Endothelial cell of umbilical vein (primary cell): ENCODE data around the gene DBF4B. TPM values are rescaled to one million over a fixed set of nuclear protein-coding genes. Genes with fewer than 3 reads are reported as not detected.

Experiments used
- BruUV-seq: library from RNA; stranded (reverse); fragments of 400-500 nt; replicated peaks from 2 replicates; lab custom pipeline; 2021; lab: Mats Ljungman, UMichigan
- CTCF ChIA-PET: fragments of 300-600, 350-600 bp; sonication (Branson Sonifier 250); formaldehyde crosslinking; loops from one replicate; lab custom pipeline; 2021; ENCODE audit warnings: antibody characterized with exemption, inconsistent platforms; lab: Charles Lee
- POLR2A ChIA-PET: fragments of 300-600, 350-600 bp; sonication (Branson Sonifier 250); formaldehyde crosslinking; loops from one replicate; lab custom pipeline; 2021; ENCODE audit warnings: antibody characterized with exemption, inconsistent platforms; lab: Charles Lee
- DNase-seq: peaks from one replicate; pipeline ENCODE4 v3.0.0-alpha.2; 2011; ENCODE audit warnings: low read depth, low spot score
- FAIRE-seq: peaks from 2 replicates; lab custom pipeline; 2011; peaks lifted over from hg19 to GRCh38; lab: Jason Lieb, UNC
- H2AFZ ChIP-seq: 2 replicates; pipeline ENCODE4 v1.6.0; 2012; ENCODE audit warnings: low read depth, low read length, control low read depth, inconsistent platforms
- H3K27ac ChIP-seq: 2 replicates; pipeline ENCODE4 v1.5.1; 2011; ENCODE audit warnings: low read depth, mild to moderate bottlenecking, control low read depth, low read length, moderate library complexity; ENCODE audit not compliant: insufficient read depth
- H3K27me3 ChIP-seq, 2 experiments: 2 replicates each; pipeline versions ENCODE4 v1.6.0 to v1.6.1; 2011; ENCODE audit warnings: low read length in 2 of 2, mixed read lengths in 1 of 2; ENCODE audit not compliant: control insufficient read depth in 2 of 2, insufficient read depth in 2 of 2
- H3K36me3 ChIP-seq, 2 experiments: 2 replicates in 1 of 2; 3 replicates in 1 of 2; pipeline ENCODE4 v1.5.1; 2011; ENCODE audit warnings: low read length in 2 of 2, mild to moderate bottlenecking in 1 of 2, moderate library complexity in 1 of 2; ENCODE audit not compliant: control insufficient read depth in 2 of 2, insufficient read depth in 2 of 2; ENCODE audit errors: extremely low read depth in 1 of 2
- H3K4me1 ChIP-seq: 3 replicates; pipeline ENCODE4 v1.5.1; 2011; ENCODE audit warnings: mild to moderate bottlenecking, low read length; ENCODE audit not compliant: control insufficient read depth, insufficient read depth; ENCODE audit errors: extremely low read depth
- H3K4me2 ChIP-seq: 2 replicates; pipeline ENCODE4 v1.6.1; 2011; ENCODE audit warnings: low read length, control low read depth, mixed read lengths; ENCODE audit not compliant: insufficient read depth
- H3K4me3 ChIP-seq, 3 experiments: fragments of 200-600 bp in 1 of 3; sonication (generic), shearing (Covaris generic) in 1 of 3; replicated peaks in 1 of 3; 2 replicates each; pipeline ENCODE4 v1.5.1; 2011 to 2016; ENCODE audit warnings: control low read depth in 3 of 3, low read length in 3 of 3, mild to moderate bottlenecking in 2 of 3, inconsistent platforms in 1 of 3, low read depth in 1 of 3, moderate library complexity in 1 of 3; ENCODE audit not compliant: insufficient read depth in 1 of 3
- H3K79me2 ChIP-seq: 2 replicates; pipeline ENCODE4 v1.6.0; 2012; ENCODE audit warnings: low read length, inconsistent platforms; ENCODE audit not compliant: control insufficient read depth, insufficient read depth
- H3K9ac ChIP-seq: replicated peaks from 2 replicates; pipeline ENCODE3; 2011; ENCODE audit warnings: low read length, control low read depth; ENCODE audit not compliant: insufficient read depth; ENCODE audit errors: extremely low read depth
- H3K9me1 ChIP-seq: replicated peaks from 3 replicates; pipeline ENCODE4 v1.6.0; 2011; ENCODE audit warnings: mild to moderate bottlenecking, low read length; ENCODE audit not compliant: control insufficient read depth, insufficient read depth; ENCODE audit errors: extremely low read depth
- H3K9me3 ChIP-seq: replicated peaks from 2 replicates; pipeline ENCODE4 v1.5.1; 2012; ENCODE audit warnings: low read length, inconsistent platforms; ENCODE audit not compliant: control insufficient read depth, insufficient read depth
- H4K20me1 ChIP-seq: replicated peaks from 2 replicates; pipeline ENCODE3; 2011; ENCODE audit warnings: mild to moderate bottlenecking, low read length; ENCODE audit not compliant: control insufficient read depth, insufficient read depth; ENCODE audit errors: extremely low read depth
- CTCF ChIP-seq, 2 donors: IDR thresholded peaks; 1 replicate in 1 of 2; 2 replicates in 1 of 2; pipeline ENCODE4 v1.5.1; 2011; ENCODE audit warnings: low read length in 2 of 2, mild to moderate bottlenecking in 2 of 2, moderate library complexity in 2 of 2, control low read depth in 1 of 2, inconsistent platforms in 1 of 2, low read depth in 1 of 2; ENCODE audit not compliant: insufficient read depth in 1 of 2; ENCODE audit errors: extremely low read depth in 1 of 2
- EZH2 ChIP-seq: IDR thresholded peaks from 2 replicates; pipeline ENCODE4 v1.6.1; 2012; ENCODE audit warnings: borderline replicate concordance, low read depth, mild to moderate bottlenecking, moderate library complexity, low read length, inconsistent platforms; ENCODE audit not compliant: severe bottlenecking
- FOS ChIP-seq: IDR thresholded peaks from 2 replicates; pipeline ENCODE4 v1.6.1; 2011; ENCODE audit warnings: mild to moderate bottlenecking, low read length, moderate library complexity, borderline replicate concordance; ENCODE audit not compliant: insufficient read depth
- GATA2 ChIP-seq: IDR thresholded peaks from 2 replicates; pipeline ENCODE4 v1.7.0; 2011; ENCODE audit warnings: low read depth, mild to moderate bottlenecking, moderate library complexity, mixed read lengths, low read length; ENCODE audit not compliant: insufficient read length, insufficient read depth
- JUN ChIP-seq: IDR thresholded peaks from 2 replicates; pipeline ENCODE4 v1.6.1; 2011; ENCODE audit warnings: borderline replicate concordance, low read depth; ENCODE audit not compliant: insufficient read length, insufficient read depth
- MAX ChIP-seq: IDR thresholded peaks from 2 replicates; pipeline ENCODE4 v1.6.1; 2011; ENCODE audit not compliant: insufficient read depth, insufficient read length
- MYC ChIP-seq: IDR thresholded peaks from one replicate; pipeline ENCODE4 v1.6.1; 2011; ENCODE audit warnings: mild to moderate bottlenecking, low read depth, low read length
- POLR2A ChIP-seq: IDR thresholded peaks from 2 replicates; pipeline ENCODE4 v1.6.1; 2012; ENCODE audit warnings: low read depth, mild to moderate bottlenecking, control low read depth, low read length
- POLR2AphosphoS5 ChIP-seq: IDR thresholded peaks from 2 replicates; pipeline ENCODE4 v1.6.1; 2012; ENCODE audit warnings: low read depth, mild to moderate bottlenecking, control low read depth, low read length, moderate library complexity; ENCODE audit not compliant: insufficient read depth
- dilution Hi-C: fragments of 300-500 bp; cut with MboI; formaldehyde crosslinking; loops from one replicate; pipeline ENCODE4 v1.15.0; 2019; ENCODE audit warnings: low sequenced_read_pairs; ENCODE audit not compliant: extremely low pct_ligation_motif_present
- intact Hi-C: fragments of 100-400 bp; cut with micrococcal nuclease; formaldehyde crosslinking; loops from one replicate; pipeline ENCODE4 v1.10.0; 2022
- polyA plus RNA-seq, 4 experiments: library from polyadenylated mRNA; depleted of rRNA in 3 of 4; stranded (reverse) in 3 of 4; unstranded in 1 of 4; fragments of >200 nt; gene quantifications; 2 replicates each; pipeline versions ENCODE4 v1.2.1 to v1.2.3, GENCODE V29; 2011 to 2012; ENCODE audit warnings: missing spikeins in 1 of 4
- total RNA-seq: library from RNA; stranded (reverse); gene quantifications from 2 replicates; pipeline ENCODE4 v1.2.3, GENCODE V29; 2021

The DBF4B gene
- total and polyA plus RNA-seq, 2 donors (not counting 3 experiments of a cell fraction or from before 2014, with no cell fraction given) = 12.5 to 26.2 TPM

GRCh38 chr17:44760474-44761308, 52.2 kb downstream of the DBF4B start:
- no peak overlapping the region for H3K9ac ChIP-seq
- no peaks in the 10 kb centered on the region for H3K27me3 ChIP-seq
- H3K27ac ChIP-seq = no peak overlapping the region
- CTCF ChIA-PET = no interaction called here
- no peak for DNase-seq
- POLR2A ChIA-PET = no interaction called here
- no peaks in the 10 kb centered on the region for H3K36me3 ChIP-seq
- dilution Hi-C loops (loop anchor here (25.0 kb wide), 1 partner anchor 102 kb away; no protein-coding TSS in a partner anchor), intact Hi-C loops (no loop called here)
- TF ChIP-seq POLR2A (no peak), JUN (no peak), CTCF (IDR thresholded peaks at IDR 0.05; ENCODE audit: extremely low read depth in 1 of 2, insufficient read depth in 1 of 2, low read depth in 1 of 2, low read length in 2 of 2) (no peak), EZH2 (no peak), MYC (no peak), FOS (no peak), GATA2 (no peak), MAX (no peak), POLR2AphosphoS5 (no peak)
- peaks cover 5% of the 10 kb centered on the region for H3K4me1 ChIP-seq
- H3K4me3 ChIP-seq = no peak overlapping the region
- no peak overlapping the region for H3K4me2 ChIP-seq
- no peaks in the 10 kb centered on the region for H3K9me3 ChIP-seq
- no TSS peak for BruUV-seq
- H3K79me2 ChIP-seq = no peaks in the 10 kb centered on the region
- H3K9me1 ChIP-seq = no peaks in the 10 kb centered on the region
- FAIRE-seq = no peak
- no peaks in the 10 kb centered on the region for H4K20me1 ChIP-seq
- no peak overlapping the region for H2AFZ ChIP-seq
